HUES64 (cell line): ENCODE results near the gene ACER2.
"Not testable (repeated sequence)": the region's sequence is repeated elsewhere in the genome, so short reads cannot be mapped to it uniquely, and the experiment has no call there.

Experiments used
- H3K27ac ChIP-seq: 2 replicates; pipeline ENCODE4 v1.7.0; 2013; ENCODE audit warnings: low read depth, low read length, inconsistent platforms
- H3K27me3 ChIP-seq: 2 replicates; pipeline ENCODE4 v1.6.1; 2013; ENCODE audit warnings: mild to moderate bottlenecking, low read length; ENCODE audit not compliant: insufficient read depth
- H3K36me3 ChIP-seq: 2 replicates; pipeline ENCODE4 v1.6.1; 2013; ENCODE audit warnings: mild to moderate bottlenecking, low read length; ENCODE audit not compliant: insufficient read depth
- H3K4me1 ChIP-seq: 2 replicates; pipeline ENCODE4 v1.6.1; 2013; ENCODE audit warnings: mild to moderate bottlenecking, low read length, moderate library complexity; ENCODE audit not compliant: insufficient read depth
- H3K4me3 ChIP-seq: 2 replicates; pipeline ENCODE4 v1.5.1; 2013; ENCODE audit warnings: mild to moderate bottlenecking, low read length, moderate library complexity
- H3K9ac ChIP-seq: 2 replicates; pipeline ENCODE4 v1.6.1; 2013; ENCODE audit warnings: mild to moderate bottlenecking, low read depth, low read length
- H3K9me3 ChIP-seq: 2 replicates; pipeline ENCODE4 v1.6.1; 2013; ENCODE audit warnings: low read depth, low read length; ENCODE audit not compliant: insufficient read depth
- WGBS: fragments of 150-250, 120-280 bp; methylation state at CpG from one replicate; pipeline ENCODE4 v1.1.7; 2013; ENCODE audit warnings: missing lambda C conversion rate; 5-methylcytosine and 5-hydroxymethylcytosine counted together

The ACER2 gene

DNA sequence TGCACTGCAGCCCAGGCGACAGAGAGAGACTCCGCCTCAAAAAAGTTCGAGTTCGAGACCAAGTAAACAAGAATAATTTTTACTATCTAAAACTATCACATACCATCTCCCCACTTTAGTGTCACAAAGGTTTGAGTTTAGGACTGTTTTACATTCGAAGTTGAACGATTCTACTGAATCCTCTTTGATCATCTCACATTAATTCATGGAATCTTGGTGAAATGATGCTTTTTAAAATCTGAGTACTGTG lies 28.1 kb upstream of the ACER2 start:
- Histone ChIP-seq H3K4me3 (peak overlapping the region; percentile 86), H3K36me3 (peaks cover 39% of the 10 kb centered on the region), H3K4me1 (peaks cover 9% of the 10 kb centered on the region; the same call in 1 of the 2 replicates), H3K9ac (peak overlapping the region; percentile 99), H3K9me3 (no peaks in the 10 kb centered on the region), H3K27ac (peak overlapping the region; percentile 91), H3K27me3 (no peaks in the 10 kb centered on the region)
- 48% methylated on average over 6 of the region's 6 CpGs for WGBS

DNA sequence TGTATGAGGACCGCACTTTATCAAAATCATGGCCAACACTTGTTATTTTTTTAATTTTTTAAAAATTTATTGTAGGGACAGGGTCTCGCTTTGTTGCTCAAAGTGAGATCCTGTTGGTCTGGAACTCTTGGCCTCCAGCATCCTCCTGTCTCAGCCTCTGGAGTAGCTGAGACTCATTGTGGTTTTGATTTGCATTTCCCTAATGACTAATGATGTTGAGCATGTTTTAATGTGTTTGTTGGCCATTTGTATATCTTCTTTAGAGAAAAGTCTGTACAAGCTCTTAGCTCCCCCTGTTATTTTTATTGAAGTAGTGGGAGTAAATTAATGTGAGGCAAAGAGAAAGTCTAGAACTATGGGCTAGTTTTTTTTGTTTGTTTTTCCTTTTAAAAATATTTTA lies 27.2 kb upstream of the ACER2 start:
- Histone ChIP-seq H3K36me3 (peaks cover 30% of the 10 kb centered on the region), H3K4me3 (no peak overlapping the region), H3K27ac (no peak overlapping the region), H3K27me3 (no peaks in the 10 kb centered on the region), H3K9ac (no peak overlapping the region), H3K9me3 (no peaks in the 10 kb centered on the region), H3K4me1 (peaks cover 9% of the 10 kb centered on the region; the same call in 1 of the 2 replicates)
- 98% methylated on average over 2 of the region's 2 CpGs for WGBS

DNA sequence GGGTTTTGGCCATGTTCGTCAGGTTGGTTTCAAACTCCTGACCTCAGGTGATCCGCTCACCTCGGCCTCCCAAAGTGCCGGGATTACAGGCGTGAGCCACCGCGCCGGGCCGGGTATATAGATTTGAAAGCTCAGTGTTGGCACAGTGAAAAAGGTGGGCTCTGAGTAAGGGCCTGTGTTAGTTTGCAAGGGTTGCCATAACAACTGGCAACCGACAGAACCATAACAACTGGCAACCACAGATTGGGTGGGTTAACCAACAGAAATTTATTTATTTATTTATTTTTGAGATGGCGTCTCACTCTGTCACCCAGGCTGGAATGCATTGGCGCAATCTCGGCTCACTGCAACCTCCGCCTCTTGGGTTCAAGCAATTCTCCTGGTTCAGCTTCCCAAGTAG lies 23.6 kb upstream of the ACER2 start:
- not testable (repeated sequence) for H3K4me3 ChIP-seq, H3K9me3 ChIP-seq, H3K36me3 ChIP-seq, H3K4me1 ChIP-seq, H3K9ac ChIP-seq, H3K27me3 ChIP-seq, H3K27ac ChIP-seq
- WGBS, result 97% methylated on average over 14 of the region's 14 CpGs

DNA sequence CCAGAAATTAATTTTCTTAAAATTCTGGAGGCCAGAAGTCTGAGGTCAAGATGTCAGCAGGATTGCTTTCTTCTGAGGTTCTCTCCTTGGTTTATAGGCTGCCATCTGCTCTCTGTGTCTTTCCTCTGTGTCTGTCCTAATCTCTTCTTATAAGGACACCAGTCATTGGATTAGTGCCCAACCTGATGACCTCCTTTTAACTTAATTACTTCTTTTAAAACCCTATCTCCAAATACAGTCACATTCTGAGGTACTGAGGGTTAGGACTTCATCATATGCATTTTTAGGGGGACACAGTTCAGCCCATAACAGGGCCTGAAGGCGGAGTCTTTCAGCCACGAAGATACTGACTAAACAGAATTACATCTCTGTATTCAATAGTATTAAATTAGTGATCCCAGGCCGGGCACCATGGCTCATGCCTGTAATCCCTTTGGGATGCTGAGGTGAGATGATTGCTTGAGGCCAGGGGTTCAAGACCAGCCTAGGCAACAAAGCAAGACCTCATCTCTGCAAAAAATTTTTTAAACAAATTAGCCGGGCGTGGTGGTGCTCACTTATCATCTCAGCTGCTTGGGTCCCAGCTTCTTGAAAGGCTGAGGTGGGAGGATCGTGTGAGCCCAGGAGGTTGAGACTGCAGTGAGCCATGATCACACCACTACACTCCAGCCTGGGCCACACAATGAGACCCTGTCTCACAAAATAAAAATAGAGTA lies 22.9 kb upstream of the ACER2 start:
- Histone ChIP-seq H3K9ac (no peak overlapping the region), H3K36me3 (no peaks in the 10 kb centered on the region), H3K27me3 (no peaks in the 10 kb centered on the region), H3K4me1 (no peaks in the 10 kb centered on the region), H3K27ac (no peak overlapping the region), H3K4me3 (no peak overlapping the region), H3K9me3 (no peaks in the 10 kb centered on the region)
- 92% methylated on average over 5 of the region's 6 CpGs for WGBS

DNA sequence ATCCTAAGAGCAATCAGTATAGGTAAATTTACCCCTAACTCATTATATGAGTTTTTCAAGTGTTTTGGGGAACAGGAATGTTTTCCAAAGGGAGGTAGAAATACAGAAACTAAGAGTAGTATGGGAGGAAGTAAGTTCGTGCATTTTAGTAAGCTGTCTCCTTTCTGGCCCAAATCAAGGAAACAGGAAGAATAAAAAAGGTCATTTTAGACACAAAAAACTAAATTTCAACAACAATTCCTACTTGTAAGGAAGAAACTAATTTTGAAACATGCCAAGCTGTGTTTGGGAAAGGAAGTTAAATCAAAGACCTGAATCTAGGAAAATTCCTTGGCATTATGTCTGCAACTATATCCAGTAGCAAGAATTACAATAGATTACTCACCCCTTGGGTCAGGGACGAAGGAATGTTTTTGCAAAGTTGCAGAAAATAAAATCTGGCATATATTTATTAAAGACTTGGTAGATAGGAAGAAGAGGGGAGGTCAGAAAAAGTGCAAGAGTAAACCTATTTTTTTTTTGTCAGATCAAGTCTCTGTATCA lies 22.2 kb upstream of the ACER2 start:
- H3K27me3 ChIP-seq, result no peaks in the 10 kb centered on the region
- no peak overlapping the region for H3K27ac ChIP-seq
- WGBS, result 81% methylated on average over 1 of the region's 2 CpGs
- H3K4me3 ChIP-seq, result no peak overlapping the region
- no peaks in the 10 kb centered on the region for H3K4me1 ChIP-seq
- H3K9me3 ChIP-seq, result no peaks in the 10 kb centered on the region
- no peak overlapping the region for H3K9ac ChIP-seq
- H3K36me3 ChIP-seq, result no peaks in the 10 kb centered on the region

DNA sequence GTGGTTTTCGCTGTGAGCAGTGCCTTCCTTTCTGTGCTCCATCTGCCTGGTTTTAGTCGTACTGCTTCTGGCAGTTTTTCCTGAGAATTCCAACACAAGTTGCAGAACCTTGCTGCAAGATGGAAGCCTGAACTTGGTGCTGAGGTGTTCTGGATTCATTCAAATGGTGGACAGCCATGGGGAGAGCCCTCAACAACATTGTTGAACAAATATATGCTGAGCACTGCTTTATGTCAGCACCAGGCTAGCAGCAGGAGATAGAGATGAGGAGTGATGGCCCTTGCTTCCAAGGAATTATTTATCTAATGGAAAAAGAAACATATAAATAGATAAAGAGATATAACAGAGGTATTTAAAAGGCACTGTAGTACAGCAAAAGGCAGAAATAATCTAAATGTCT lies 21.5 kb upstream of the ACER2 start:
- Histone ChIP-seq H3K9me3 (no peaks in the 10 kb centered on the region), H3K4me1 (no peaks in the 10 kb centered on the region), H3K27ac (no peak overlapping the region), H3K4me3 (no peak overlapping the region), H3K27me3 (no peaks in the 10 kb centered on the region), H3K9ac (no peak overlapping the region), H3K36me3 (no peaks in the 10 kb centered on the region)
- whole genome bisulfite sequencing, result 92% methylated on average over 2 of the region's 2 CpGs

DNA sequence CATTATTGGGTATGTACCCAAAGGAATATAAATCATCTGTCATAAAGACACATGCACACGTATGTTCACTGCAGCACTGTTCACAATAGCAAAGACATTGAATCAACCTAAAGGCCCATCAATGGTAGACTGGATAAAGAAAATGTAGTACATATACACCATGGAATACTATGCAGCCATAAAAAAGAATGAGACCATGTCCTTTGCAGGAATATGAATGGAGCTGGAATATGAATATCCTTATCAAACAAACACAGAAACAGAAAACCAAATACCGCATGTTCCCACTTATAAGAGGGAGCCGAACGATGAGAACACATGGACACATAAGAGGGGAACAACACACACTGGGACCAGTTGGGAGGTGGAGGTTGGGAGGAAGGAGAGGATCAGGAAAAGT lies 19.3 kb upstream of the ACER2 start:
- 96% methylated on average over 4 of the region's 4 CpGs for WGBS
- H3K4me3 ChIP-seq, H3K9me3 ChIP-seq, H3K27me3 ChIP-seq, H3K9ac ChIP-seq, H3K36me3 ChIP-seq, H3K27ac ChIP-seq, H3K4me1 ChIP-seq: not testable (repeated sequence)

DNA sequence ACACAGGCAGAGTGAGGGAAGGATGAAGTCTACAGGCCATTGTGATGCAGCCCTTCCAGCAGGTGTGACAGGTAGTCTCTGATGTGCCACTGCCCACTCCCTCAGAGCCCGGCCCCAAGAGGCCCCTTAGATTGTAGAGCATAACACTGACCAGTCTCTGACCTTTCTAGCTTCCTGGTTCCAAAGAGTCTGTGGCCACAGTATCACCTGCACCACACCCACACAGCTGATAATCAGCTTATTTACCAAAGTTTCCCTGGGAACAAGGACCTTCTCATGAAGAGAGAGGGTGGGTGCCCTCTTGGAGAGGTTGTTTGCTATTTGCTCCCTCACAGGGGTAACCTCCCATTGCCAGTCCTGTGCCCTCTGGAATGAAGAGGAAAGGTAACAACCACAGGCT lies 11.0 kb upstream of the ACER2 start:
- no peaks in the 10 kb centered on the region for H3K36me3 ChIP-seq
- 74% methylated on average over 1 of the region's 1 CpG for WGBS
- no peak overlapping the region for H3K27ac ChIP-seq
- no peak overlapping the region for H3K9ac ChIP-seq
- H3K4me1 ChIP-seq, result no peaks in the 10 kb centered on the region
- peaks cover 3% of the 10 kb centered on the region; the same call in 1 of the 2 replicates for H3K9me3 ChIP-seq
- no peak overlapping the region for H3K4me3 ChIP-seq
- H3K27me3 ChIP-seq, result no peaks in the 10 kb centered on the region

DNA sequence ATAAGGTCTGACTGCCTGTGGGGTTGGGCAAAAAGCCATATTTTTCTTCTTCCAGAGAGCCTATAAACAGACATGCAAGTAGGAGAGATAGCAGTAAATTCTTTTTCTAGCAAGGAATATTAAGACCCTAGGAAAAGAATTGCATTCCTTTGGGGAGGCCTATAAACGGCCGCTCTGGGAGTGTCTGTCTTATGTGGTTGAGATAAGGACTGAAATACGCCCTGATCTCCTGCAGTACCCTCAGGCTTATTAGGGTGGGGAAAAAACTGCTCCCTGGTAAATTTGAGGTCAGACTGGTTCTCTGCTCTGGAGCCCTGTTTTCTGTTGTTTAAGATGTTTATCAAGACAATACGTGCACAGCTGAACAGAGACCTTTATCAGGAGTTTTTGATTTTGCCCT lies 5.6 kb upstream of the ACER2 start:
- not testable (repeated sequence) for H3K27ac ChIP-seq, H3K4me3 ChIP-seq, H3K4me1 ChIP-seq, H3K36me3 ChIP-seq, H3K9ac ChIP-seq, H3K27me3 ChIP-seq, H3K9me3 ChIP-seq
- 90% methylated on average over 4 of the region's 4 CpGs for WGBS

DNA sequence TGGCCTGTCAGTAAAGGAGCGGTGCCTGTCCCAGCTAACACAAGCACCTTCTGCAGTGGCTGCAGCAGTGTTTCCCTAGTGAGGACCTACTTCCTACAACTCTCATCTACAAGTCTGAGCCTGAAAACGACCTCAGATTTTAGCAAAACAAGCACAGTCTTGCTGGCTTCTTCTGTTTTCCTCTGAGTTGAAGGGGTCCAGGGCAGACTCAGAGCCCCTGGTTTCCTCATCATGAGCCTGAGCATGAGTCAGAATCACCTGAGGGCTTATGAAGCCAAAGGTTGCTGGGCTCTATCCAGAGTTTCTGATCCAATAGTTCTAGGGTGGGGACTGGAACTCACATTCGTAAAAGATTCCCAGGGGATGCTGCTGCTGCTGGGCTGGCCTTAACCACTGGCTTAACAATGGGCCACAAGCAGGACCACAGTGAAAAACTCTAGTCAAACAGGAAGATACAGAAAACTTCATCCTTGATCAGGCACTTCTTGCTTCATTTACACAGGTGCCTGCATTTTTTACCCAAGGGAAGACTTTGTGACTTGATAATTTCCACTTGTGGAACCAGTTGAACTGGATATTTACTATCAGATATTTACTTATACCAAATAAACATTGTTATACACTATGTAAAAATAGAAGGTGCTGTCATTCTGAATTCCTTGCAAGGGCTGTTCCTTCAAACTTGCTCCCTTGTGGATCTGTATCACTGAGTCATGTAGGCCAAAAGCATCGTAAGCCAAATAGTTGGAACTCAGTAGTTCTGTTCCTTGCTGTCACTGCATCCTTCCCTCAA lies 4.3 kb upstream of the ACER2 start:
- WGBS, result 84% methylated on average over 4 of the region's 4 CpGs
- H3K4me1 ChIP-seq, result no peaks in the 10 kb centered on the region
- H3K9me3 ChIP-seq, result peaks cover 5% of the 10 kb centered on the region; the same call in 1 of the 2 replicates
- peaks cover 9% of the 10 kb centered on the region for H3K27me3 ChIP-seq
- no peak overlapping the region for H3K27ac ChIP-seq
- H3K9ac ChIP-seq, result no peak overlapping the region
- no peaks in the 10 kb centered on the region for H3K36me3 ChIP-seq
- H3K4me3 ChIP-seq, result no peak overlapping the region

DNA sequence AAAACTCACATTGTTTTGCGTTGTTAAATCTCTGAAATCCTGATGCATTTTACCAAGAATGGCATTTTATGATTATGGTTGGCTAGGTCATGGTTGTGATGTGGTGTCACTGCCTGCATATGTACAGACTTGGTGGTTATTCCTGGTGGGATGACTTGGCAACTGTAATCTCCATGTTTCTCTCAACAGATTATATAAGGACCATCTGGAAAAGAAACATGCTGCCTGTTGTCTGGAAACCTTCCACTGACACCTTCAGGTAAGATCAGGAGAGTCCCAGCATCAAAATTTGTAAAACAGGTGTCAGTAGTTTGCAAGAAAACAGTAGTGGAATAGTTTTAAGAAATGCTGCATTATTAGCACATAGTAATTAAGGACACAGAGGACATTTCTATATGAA lies 3.0 kb upstream of the ACER2 start:
- peaks cover 5% of the 10 kb centered on the region; the same call in 1 of the 2 replicates for H3K9me3 ChIP-seq
- H3K27ac ChIP-seq, result no peak overlapping the region
- H3K27me3 ChIP-seq, result peaks cover 9% of the 10 kb centered on the region
- H3K9ac ChIP-seq, result no peak overlapping the region
- H3K4me3 ChIP-seq, result no peak overlapping the region
- no peaks in the 10 kb centered on the region; the same call in 1 of the 2 replicates for H3K4me1 ChIP-seq
- no peaks in the 10 kb centered on the region for H3K36me3 ChIP-seq
- WGBS, result 100% methylated on average over 1 of the region's 1 CpG
